Vagina (tissue), 2 donors: ENCODE data around the gene TXNRD2. TPM values are rescaled to one million over a fixed set of nuclear protein-coding genes. Genes with fewer than 3 reads are reported as not detected.

ENCODE experiments used
- DNase-seq, 2 donors: peaks; one replicate each; pipeline ENCODE4 v3.0.0-alpha.2; 2017; ENCODE audit errors: extremely low spot score in 2 of 2
- H3K27ac ChIP-seq: fragments of 200-600 bp; sonication (generic); one replicate; pipeline ENCODE4 v1.5.1; 2019
- H3K27me3 ChIP-seq: fragments of 200-600 bp; sonication (generic); one replicate; pipeline ENCODE4 v1.5.1; 2019
- H3K36me3 ChIP-seq, 2 donors: fragments of 200-600 bp; sonication (generic); one replicate each; pipeline ENCODE4 v1.5.1; 2017 to 2019
- H3K4me1 ChIP-seq: fragments of 200-600 bp; sonication (generic); one replicate; pipeline ENCODE4 v1.5.1; 2019
- H3K4me3 ChIP-seq, 2 donors: fragments of 200-600 bp; sonication (generic); 1 replicate in 1 of 2; 2 replicates in 1 of 2; pipeline ENCODE4 v1.5.1; 2016 to 2019
- H3K9me3 ChIP-seq: fragments of 200-600 bp; sonication (generic); one replicate; pipeline ENCODE4 v1.5.1; 2019
- CTCF ChIP-seq, 3 experiments: fragments of 450-650 bp in 2 of 3; fragments of 200-600 bp in 1 of 3; sonication (generic) in 1 of 3; IDR thresholded peaks; one replicate each; pipeline ENCODE4 v1.5.1; 2017 to 2019; ENCODE audit warnings: antibody characterized with exemption in 3 of 3, mild to moderate bottlenecking in 2 of 3, moderate library complexity in 2 of 3
- POLR2A ChIP-seq, 2 donors: fragments of 450-650 bp; IDR thresholded peaks; one replicate each; pipeline ENCODE4 v1.6.1; 2017; ENCODE audit warnings: antibody characterized with exemption in 2 of 2, mild to moderate bottlenecking in 2 of 2, moderate library complexity in 2 of 2
- POLR2AphosphoS5 ChIP-seq, 2 donors: sonication (generic); formaldehyde crosslinking; IDR thresholded peaks; one replicate each; pipeline ENCODE4 v1.9.0; 2017; ENCODE audit warnings: antibody characterized with exemption in 2 of 2, mild to moderate bottlenecking in 2 of 2, low read depth in 1 of 2; ENCODE audit not compliant: insufficient read depth in 1 of 2
- intact Hi-C: fragments of 100-400 bp; cut with DNase I; formaldehyde crosslinking; loops from one replicate; pipeline ENCODE4 v1.15.1; 2023
- total RNA-seq: library from RNA; depleted of rRNA; stranded (reverse); fragments of >200 nt; gene quantifications from one replicate; pipeline ENCODE4 v1.2.3, GENCODE V29; 2016

The TXNRD2 gene
- total RNA-seq, 1 donor from 2014 or later, result 13.5 TPM

- Histone ChIP-seq H3K36me3 (peaks cover 0 to 2% of the 10 kb centered on the region in 2 donors), H3K27ac (no peak overlapping the region), H3K27me3 (no peaks in the 10 kb centered on the region), H3K4me1 (no peaks in the 10 kb centered on the region), H3K9me3 (no peaks in the 10 kb centered on the region), H3K4me3 (no peak overlapping the region)
- no peak for TF ChIP-seq POLR2A (IDR thresholded peaks at IDR 0.05)
- no peak for TF ChIP-seq CTCF (IDR thresholded peaks at IDR 0.05)
- no peak for TF ChIP-seq POLR2AphosphoS5 (IDR thresholded peaks at IDR 0.05; ENCODE audit: insufficient read depth in 1 of 2, low read depth in 1 of 2)
- intact Hi-C loops, result no loop called here
- no peak for DNase-seq
Measured at GRCh38 chr22:19903031-19903430, 38.6 kb downstream of the TXNRD2 start.

- H3K4me1 ChIP-seq, result no peaks in the 10 kb centered on the region
- no peaks in the 10 kb centered on the region for H3K27me3 ChIP-seq
- DNase-seq, result no peak
- TF ChIP-seq POLR2AphosphoS5 (IDR thresholded peaks at IDR 0.05; ENCODE audit: insufficient read depth in 1 of 2, low read depth in 1 of 2) (no peak), CTCF (IDR thresholded peaks at IDR 0.05) (no peak), POLR2A (IDR thresholded peaks at IDR 0.05) (no peak)
- H3K9me3 ChIP-seq, result no peaks in the 10 kb centered on the region
- peaks cover 0 to 9% of the 10 kb centered on the region in 2 donors for H3K36me3 ChIP-seq
- H3K4me3 ChIP-seq, result no peak overlapping the region
- no peak overlapping the region for H3K27ac ChIP-seq
- intact Hi-C loops, result no loop called here
Measured at GRCh38 chr22:19902245-19902715, 39.3 kb downstream of the TXNRD2 start.

DNA sequence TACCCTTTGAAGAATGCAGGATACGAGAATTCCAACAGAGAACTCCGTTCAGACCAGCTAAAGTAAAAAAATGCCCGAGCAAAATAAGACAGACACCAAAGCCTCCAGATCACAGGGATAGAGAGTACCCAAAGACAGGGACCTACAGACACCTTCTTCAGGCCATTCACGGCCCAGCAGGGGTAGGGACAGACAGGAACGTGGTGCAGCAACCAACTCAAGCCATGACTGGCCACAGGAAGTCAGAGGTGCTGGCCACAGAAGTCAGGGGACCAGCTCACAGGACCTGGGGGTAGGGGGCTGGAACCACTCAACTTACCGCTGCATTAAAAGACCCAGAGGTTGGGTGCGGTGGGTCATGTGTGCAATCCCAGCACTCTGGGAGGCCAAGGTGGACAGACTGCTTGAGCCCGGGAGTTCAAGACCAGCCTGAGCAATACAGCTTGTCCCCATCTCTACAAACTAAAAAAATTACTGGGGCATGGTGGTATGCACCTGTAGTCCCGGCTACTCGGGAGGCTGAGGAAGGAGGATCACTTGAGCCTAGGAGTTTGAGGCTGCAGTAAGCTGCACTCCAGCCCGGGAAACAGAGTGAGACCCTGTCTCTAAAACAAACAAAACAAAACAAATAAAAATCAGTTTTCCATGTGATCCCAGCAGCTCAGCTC is 39.9 kb downstream of the TXNRD2 start:
- no peaks in the 10 kb centered on the region for H3K9me3 ChIP-seq
- intact Hi-C loops, result no loop called here
- no peaks in the 10 kb centered on the region for H3K4me1 ChIP-seq
- H3K27me3 ChIP-seq, result no peaks in the 10 kb centered on the region
- no peak overlapping the region for H3K4me3 ChIP-seq
- DNase-seq, result no peak
- no peak for TF ChIP-seq CTCF (IDR thresholded peaks at IDR 0.05)
- TF ChIP-seq POLR2A (IDR thresholded peaks at IDR 0.05), result no peak
- no peak for TF ChIP-seq POLR2AphosphoS5 (IDR thresholded peaks at IDR 0.05; ENCODE audit: insufficient read depth in 1 of 2, low read depth in 1 of 2)
- no peak overlapping the region for H3K27ac ChIP-seq
- H3K36me3 ChIP-seq, result peaks cover 0 to 9% of the 10 kb centered on the region in 2 donors

DNA sequence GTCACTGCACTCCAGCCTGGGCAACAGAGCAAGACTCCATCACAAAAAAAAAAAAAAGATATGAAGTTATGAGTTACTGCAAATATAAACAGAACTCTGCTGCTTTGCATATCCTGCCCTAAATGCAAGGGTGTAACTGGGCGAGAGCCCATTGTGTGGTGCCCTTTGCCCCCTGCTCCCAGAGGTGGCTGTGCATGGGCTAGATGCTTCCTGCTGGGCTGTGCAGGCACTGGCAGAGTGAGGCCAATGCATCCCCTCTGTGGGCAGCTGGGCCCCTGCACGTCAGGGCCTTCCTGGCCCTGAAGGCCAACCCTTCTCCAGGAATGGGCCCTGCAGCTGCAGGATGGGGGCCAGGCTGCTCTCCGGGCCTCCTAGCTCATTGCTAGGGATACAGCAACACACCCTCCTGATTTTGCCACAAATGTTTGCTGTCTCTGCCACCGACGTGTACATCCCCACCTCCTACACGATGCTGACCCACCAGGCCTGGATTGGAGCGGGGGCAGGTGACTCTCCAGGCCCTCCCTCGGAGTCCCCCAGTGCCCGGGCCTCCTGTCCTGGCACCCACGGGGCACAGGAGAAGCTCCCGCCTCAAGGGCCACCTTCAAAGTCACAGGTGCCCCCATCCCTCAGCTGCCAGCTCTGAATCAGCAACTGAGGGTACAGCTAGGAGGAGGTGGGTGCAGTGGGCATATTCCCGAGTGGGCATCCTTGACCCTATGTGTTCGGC is 40.7 kb downstream of the TXNRD2 start:
- no peaks in the 10 kb centered on the region for H3K4me1 ChIP-seq
- DNase-seq, result no peak
- TF ChIP-seq CTCF (IDR thresholded peaks at IDR 0.05) (no peak), POLR2AphosphoS5 (IDR thresholded peaks at IDR 0.05; ENCODE audit: insufficient read depth in 1 of 2, low read depth in 1 of 2) (no peak), POLR2A (IDR thresholded peaks at IDR 0.05) (no peak)
- H3K36me3 ChIP-seq, result peaks cover 0 to 9% of the 10 kb centered on the region in 2 donors
- no peak overlapping the region for H3K27ac ChIP-seq
- no peaks in the 10 kb centered on the region for H3K27me3 ChIP-seq
- no peak overlapping the region for H3K4me3 ChIP-seq
- no peaks in the 10 kb centered on the region for H3K9me3 ChIP-seq
- intact Hi-C loops, result no loop called here
